Right lobe of liver (tissue), 4 donors: ENCODE measurements around the gene MTMR11.
"Not testable (repeated sequence)": the region's sequence is repeated elsewhere in the genome, so short reads cannot be mapped to it uniquely, and the experiment has no call there.

ENCODE experiments used
- POLR2A ChIP-seq: fragments of 450-650 bp; IDR thresholded peaks from one replicate; pipeline ENCODE4 v1.6.1; 2017; ENCODE audit warnings: antibody characterized with exemption, mild to moderate bottlenecking
- TF ChIP-seq, protein P1 (sequence below), 4 donors: fragments of 200-600 bp in 3 of 4; fragments of 450-650 bp in 1 of 4; IDR thresholded peaks; one replicate each; pipeline versions ENCODE4 v1.5.1 to v1.8.0; 2016 to 2022; ENCODE audit warnings: antibody characterized with exemption in 4 of 4, mild to moderate bottlenecking in 2 of 4
- donor health status: DM: no; HTN: no; CAD: no.
- donor health status: DM: no; HTN: no; CAD: no.
- donor health status: DM: no; HTN: yes; CAD: no.

DNA sequence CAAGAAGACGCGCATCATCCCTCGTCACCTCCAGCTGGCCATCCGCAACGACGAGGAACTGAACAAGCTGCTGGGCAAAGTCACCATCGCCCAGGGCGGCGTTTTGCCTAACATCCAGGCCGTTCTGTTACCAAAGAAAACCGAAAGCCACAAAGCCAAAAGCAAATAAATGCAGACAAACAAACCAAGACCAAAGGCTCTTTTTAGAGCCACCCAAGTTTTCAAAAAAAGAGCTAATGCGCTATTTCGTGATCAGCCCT lies 49.6 kb downstream of the MTMR11 start:
- TF ChIP-seq, protein P1, sequence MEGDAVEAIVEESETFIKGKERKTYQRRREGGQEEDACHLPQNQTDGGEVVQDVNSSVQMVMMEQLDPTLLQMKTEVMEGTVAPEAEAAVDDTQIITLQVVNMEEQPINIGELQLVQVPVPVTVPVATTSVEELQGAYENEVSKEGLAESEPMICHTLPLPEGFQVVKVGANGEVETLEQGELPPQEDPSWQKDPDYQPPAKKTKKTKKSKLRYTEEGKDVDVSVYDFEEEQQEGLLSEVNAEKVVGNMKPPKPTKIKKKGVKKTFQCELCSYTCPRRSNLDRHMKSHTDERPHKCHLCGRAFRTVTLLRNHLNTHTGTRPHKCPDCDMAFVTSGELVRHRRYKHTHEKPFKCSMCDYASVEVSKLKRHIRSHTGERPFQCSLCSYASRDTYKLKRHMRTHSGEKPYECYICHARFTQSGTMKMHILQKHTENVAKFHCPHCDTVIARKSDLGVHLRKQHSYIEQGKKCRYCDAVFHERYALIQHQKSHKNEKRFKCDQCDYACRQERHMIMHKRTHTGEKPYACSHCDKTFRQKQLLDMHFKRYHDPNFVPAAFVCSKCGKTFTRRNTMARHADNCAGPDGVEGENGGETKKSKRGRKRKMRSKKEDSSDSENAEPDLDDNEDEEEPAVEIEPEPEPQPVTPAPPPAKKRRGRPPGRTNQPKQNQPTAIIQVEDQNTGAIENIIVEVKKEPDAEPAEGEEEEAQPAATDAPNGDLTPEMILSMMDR (IDR thresholded peaks at IDR 0.05), result not testable (repeated sequence)
- TF ChIP-seq POLR2A, result not testable (repeated sequence)
